ENCODE results near the gene ZNF407. TPM values are rescaled to one million over a fixed set of nuclear protein-coding genes. Genes with fewer than 3 reads are reported as not detected.

Gene ZNF407
- total and polyA plus RNA-seq, 2 of the 13 experiments (the other 11 are each of a cell fraction or from before 2014, with no cell fraction given): 2.3 to 8.7 TPM

GRCh38 chr18:74972354-74972753, 374.7 kb downstream of the ZNF407 start:
- ChIA-PET POLR2A (no interaction called here), CTCF (ENCODE audit: low intra/inter-chr PET ratio, low total read pairs) (no interaction called here)
- TF ChIP-seq ZNF382 (CRISPR knock-in tag; IDR thresholded peaks at IDR 0.05; ENCODE audit: borderline replicate concordance) (no peak), ZNF570 (CRISPR knock-in tag; IDR thresholded peaks at IDR 0.05; ENCODE audit: borderline replicate concordance) (no peak), HDAC6 (IDR thresholded peaks at IDR 0.05; ENCODE audit: low read depth, low read length) (no peak), KAT8 (CRISPR knock-in tag; IDR thresholded peaks at IDR 0.05) (no peak), TIGD3 (CRISPR knock-in tag; IDR thresholded peaks at IDR 0.05; ENCODE audit: borderline replicate concordance) (no peak), ATM (IDR thresholded peaks at IDR 0.05; ENCODE audit: borderline replicate concordance) (no peak), U2AF2 (IDR thresholded peaks at IDR 0.05; ENCODE audit: low read depth, low read length) (no peak), ZBTB21 (CRISPR knock-in tag; IDR thresholded peaks at IDR 0.05) (no peak), ZNF788 (CRISPR knock-in tag; IDR thresholded peaks at IDR 0.05; ENCODE audit: borderline replicate concordance) (no peak), NR2F2 (IDR thresholded peaks at IDR 0.05; ENCODE audit: borderline replicate concordance, low read depth) (no peak), NKX3-1 (CRISPR knock-in tag; IDR thresholded peaks at IDR 0.05) (no peak)
- TF ChIP-seq, protein P1, sequence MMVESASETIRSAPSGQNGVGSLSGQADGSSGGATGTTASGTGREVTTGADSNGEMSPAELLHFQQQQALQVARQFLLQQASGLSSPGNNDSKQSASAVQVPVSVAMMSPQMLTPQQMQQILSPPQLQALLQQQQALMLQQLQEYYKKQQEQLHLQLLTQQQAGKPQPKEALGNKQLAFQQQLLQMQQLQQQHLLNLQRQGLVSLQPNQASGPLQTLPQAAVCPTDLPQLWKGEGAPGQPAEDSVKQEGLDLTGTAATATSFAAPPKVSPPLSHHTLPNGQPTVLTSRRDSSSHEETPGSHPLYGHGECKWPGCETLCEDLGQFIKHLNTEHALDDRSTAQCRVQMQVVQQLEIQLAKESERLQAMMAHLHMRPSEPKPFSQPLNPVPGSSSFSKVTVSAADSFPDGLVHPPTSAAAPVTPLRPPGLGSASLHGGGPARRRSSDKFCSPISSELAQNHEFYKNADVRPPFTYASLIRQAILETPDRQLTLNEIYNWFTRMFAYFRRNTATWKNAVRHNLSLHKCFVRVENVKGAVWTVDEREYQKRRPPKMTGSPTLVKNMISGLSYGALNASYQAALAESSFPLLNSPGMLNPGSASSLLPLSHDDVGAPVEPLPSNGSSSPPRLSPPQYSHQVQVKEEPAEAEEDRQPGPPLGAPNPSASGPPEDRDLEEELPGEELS (CRISPR knock-in tag; IDR thresholded peaks at IDR 0.05): no peak

More at GRCh38 chr18:74972354-74972753, 374.7 kb downstream of the ZNF407 start:
- H3K36me3 ChIP-seq (replicated peaks in 1 of 2; ENCODE audit: control insufficient read depth in 1 of 2, insufficient read depth in 2 of 2, low read length in 2 of 2): no peaks in the 10 kb centered on the region
- FAIRE-seq (no peak), ATAC-seq (no peak), DNase-seq (ENCODE audit: low spot score) (no peak)
- no peak overlapping the region for H2AFZ ChIP-seq (ENCODE audit: low read length)
- WGBS (ENCODE audit: low lambda C conversion rate): 91% methylated on average over 1 of the region's 1 CpG
- intact Hi-C loops (cut with micrococcal nuclease; ENCODE audit: unreplicated experiment): no loop called here
- H3K4me1 ChIP-seq (ENCODE audit: insufficient read depth, low read length): peaks cover 10% of the 10 kb centered on the region
- no peak overlapping the region for H3K27ac ChIP-seq (ENCODE audit: extremely low read length, insufficient read depth, low read length)
- no peaks in the 10 kb centered on the region for H3K27me3 ChIP-seq (ENCODE audit: control insufficient read depth in 1 of 2, insufficient read depth in 2 of 2, low read length in 2 of 2)
- H4K20me1 ChIP-seq (ENCODE audit: insufficient read depth, low read length): no peaks in the 10 kb centered on the region
- H3K9me3 ChIP-seq (ENCODE audit: low read length): no peaks in the 10 kb centered on the region
- H3K4me2 ChIP-seq (ENCODE audit: low read depth, low read length): no peak overlapping the region
- no TSS peak for BruUV-seq (replicated peaks)
- H3K9ac ChIP-seq (ENCODE audit: insufficient read depth, low read depth, low read length): no peak overlapping the region
- no peak overlapping the region for H3K4me3 ChIP-seq (replicated peaks in 1 of 3; ENCODE audit: insufficient read depth in 1 of 3, low read depth in 2 of 3, low read length in 3 of 3)
- in situ Hi-C loops (cut with HindIII; ENCODE audit: extremely low pct_ligation_motif_present, low pct_unique_long_range_greater_than_20kb): no loop called here
- no peaks in the 10 kb centered on the region for H3K79me2 ChIP-seq (ENCODE audit: insufficient read depth, low read length)
